Upper lobe of right lung (tissue), 1 donor: ENCODE measurements around the gene CNPY2. TPM values are rescaled to one million over a fixed set of nuclear protein-coding genes. Genes with fewer than 3 reads are reported as not detected.
"Not testable (repeated sequence)": the region's sequence is repeated elsewhere in the genome, so short reads cannot be mapped to it uniquely, and the experiment has no call there.

Experiments used
- ATAC-seq: fragments of 200-7000 bp; cut with Tn5 transposase; one replicate; pipeline ENCODE4 v1.9.1; 2020; ENCODE audit warnings: mild to moderate bottlenecking, moderate library complexity
- DNase-seq: peaks from one replicate; pipeline ENCODE4 v3.0.0-alpha.2; 2020
- H3K27ac ChIP-seq: fragments of 200-600 bp; one replicate; pipeline ENCODE4 v1.8.0; 2022
- H3K27me3 ChIP-seq: fragments of 200-600 bp; one replicate; pipeline ENCODE4 v1.8.0; 2022; ENCODE audit warnings: mild to moderate bottlenecking
- H3K36me3 ChIP-seq: fragments of 200-600 bp; one replicate; pipeline ENCODE4 v1.8.0; 2022
- H3K4me1 ChIP-seq: fragments of 200-600 bp; one replicate; pipeline ENCODE4 v1.8.0; 2022
- H3K4me3 ChIP-seq: fragments of 200-600 bp; one replicate; pipeline ENCODE4 v1.8.0; 2022; ENCODE audit warnings: mild to moderate bottlenecking
- H3K9me3 ChIP-seq: fragments of 200-600 bp; one replicate; pipeline ENCODE4 v1.8.0; 2022
- CTCF ChIP-seq: fragments of 200-600 bp; IDR thresholded peaks from one replicate; pipeline ENCODE4 v1.8.0; 2022; ENCODE audit warnings: antibody characterized with exemption
- intact Hi-C: fragments of 100-400 bp; cut with DNase I; formaldehyde crosslinking; loops from one replicate; pipeline ENCODE4 v1.11.0; 2022
- total RNA-seq: library from RNA; stranded (reverse); fragmentation: NEBNext Ultra II Directional; extraction: Animal tissue kit (Norgen Biotek cat#: 25700); gene quantifications from one replicate; pipeline ENCODE4 v1.2.1, GENCODE V29; 2021
- donor health status: DM: no; HTN: yes; CAD: no; lungs with severe emphysema.

CNPY2 gene
- total RNA-seq, 1 donor from 2014 or later: 101 TPM

GRCh38 chr12:56271031-56271430 lies 44.8 kb downstream of the CNPY2 start:
- H3K27ac ChIP-seq: no peak overlapping the region
- no peaks in the 10 kb centered on the region for H3K9me3 ChIP-seq
- DNase-seq (no peak), ATAC-seq (no peak)
- H3K4me3 ChIP-seq: no peak overlapping the region
- H3K27me3 ChIP-seq: no peaks in the 10 kb centered on the region
- peaks cover 60% of the 10 kb centered on the region for H3K36me3 ChIP-seq
- TF ChIP-seq CTCF: no peak
- intact Hi-C loops: no loop called here
- peaks cover 10% of the 10 kb centered on the region for H3K4me1 ChIP-seq

GRCh38 chr12:56267443-56268071 lies 48.2 kb downstream of the CNPY2 start:
- Histone ChIP-seq H3K9me3 (no peaks in the 10 kb centered on the region), H3K27me3 (no peaks in the 10 kb centered on the region), H3K36me3 (peaks cover 25% of the 10 kb centered on the region), H3K4me1 (peaks cover 15% of the 10 kb centered on the region), H3K27ac (peak overlapping the region; percentile 93), H3K4me3 (peak overlapping the region; percentile 78)
- ATAC-seq: peak; percentile 4
- intact Hi-C loops: no loop called here
- peak; percentile 30 for DNase-seq
- no peak for TF ChIP-seq CTCF

GRCh38 chr12:56266693-56267442 lies 48.9 kb downstream of the CNPY2 start, which contains the start of gene COQ10A:
TSS of gene COQ10A (plus strand) at chr12:56266942. CDS start at chr12:56267119, 177 bp downstream.
- peak within 1 kb of the TSS; percentile 93 for H3K27ac ChIP-seq
- H3K36me3 ChIP-seq: peaks cover 20% of the 10 kb centered on the region
- ATAC-seq (peak; percentile 97), DNase-seq (peak; percentile 95)
- TF ChIP-seq CTCF: peak; percentile 71
- H3K27me3 ChIP-seq: no peaks in the 10 kb centered on the region
- no peaks in the 10 kb centered on the region for H3K9me3 ChIP-seq
- intact Hi-C loops: no loop called here
- H3K4me3 ChIP-seq: peak within 1 kb of the TSS; percentile 78
- peaks cover 15% of the 10 kb centered on the region for H3K4me1 ChIP-seq

- Histone ChIP-seq H3K36me3 (peaks cover 13% of the 10 kb centered on the region), H3K27ac (peak overlapping the region; percentile 93), H3K4me3 (peak overlapping the region; percentile 78), H3K4me1 (peaks cover 15% of the 10 kb centered on the region)
- DNase-seq, ATAC-seq, intact Hi-C loops, H3K9me3 ChIP-seq, H3K27me3 ChIP-seq: not testable (repeated sequence)
Measured at GRCh38 chr12:56266068-56266692, 49.6 kb downstream of the CNPY2 start.

GRCh38 chr12:56262955-56263354 lies 52.8 kb downstream of the CNPY2 start:
- intact Hi-C loops, H3K36me3 ChIP-seq, H3K4me3 ChIP-seq, H3K27me3 ChIP-seq, DNase-seq, H3K27ac ChIP-seq, ATAC-seq, H3K9me3 ChIP-seq: not testable (repeated sequence)
- H3K4me1 ChIP-seq: peaks cover 21% of the 10 kb centered on the region

- DNase-seq (no peak), ATAC-seq (no peak)
- H3K9me3 ChIP-seq: no peaks in the 10 kb centered on the region
- no peak for TF ChIP-seq CTCF
- H3K36me3 ChIP-seq: peaks cover 3% of the 10 kb centered on the region
- no peak overlapping the region for H3K27ac ChIP-seq
- H3K27me3 ChIP-seq: no peaks in the 10 kb centered on the region
- peaks cover 24% of the 10 kb centered on the region for H3K4me1 ChIP-seq
- intact Hi-C loops: no loop called here
- H3K4me3 ChIP-seq: no peak overlapping the region
Measured at GRCh38 chr12:56261503-56262232, 54.1 kb downstream of the CNPY2 start.
